ENCODE data around the gene ZNF638.
"Not testable (repeated sequence)": the region's sequence is repeated elsewhere in the genome, so short reads cannot be mapped to it uniquely, and the experiment has no call there.

The ZNF638 gene

DNA sequence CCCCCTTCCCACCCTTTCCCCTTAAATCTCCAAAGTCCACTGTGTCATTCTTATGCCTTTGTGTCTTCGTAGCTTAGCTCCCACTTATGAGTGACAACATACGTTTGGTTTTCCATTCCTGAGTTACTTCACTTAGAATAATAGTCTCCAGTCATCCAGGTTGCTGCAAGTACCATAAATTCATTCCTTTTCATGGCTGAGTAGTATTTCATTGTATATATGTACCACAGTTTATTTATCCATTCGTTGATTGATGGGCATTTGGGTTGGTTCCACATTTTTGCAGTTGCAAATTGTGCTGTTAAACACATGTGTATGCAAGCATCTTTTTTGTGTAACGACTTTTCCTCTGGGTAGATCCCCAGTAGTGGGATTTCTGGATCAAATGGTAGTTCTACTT lies 14.5 kb upstream of the ZNF638 start:
- Histone ChIP-seq H3K4me1 (ENCODE audit: control insufficient read depth, insufficient read depth, low read length) (no peaks in the 10 kb centered on the region), H3K36me3 (ENCODE audit: control insufficient read depth, insufficient read depth, low read length) (no peaks in the 10 kb centered on the region), H3K27me3 (ENCODE audit: control insufficient read depth, insufficient read depth, low read length) (no peaks in the 10 kb centered on the region), H3K9me3 (ENCODE audit: control insufficient read depth, low read length) (no peaks in the 10 kb centered on the region), H3K9ac (ENCODE audit: low read length) (no peak overlapping the region), H3K4me3 (ENCODE audit: low read length) (no peak overlapping the region)

DNA sequence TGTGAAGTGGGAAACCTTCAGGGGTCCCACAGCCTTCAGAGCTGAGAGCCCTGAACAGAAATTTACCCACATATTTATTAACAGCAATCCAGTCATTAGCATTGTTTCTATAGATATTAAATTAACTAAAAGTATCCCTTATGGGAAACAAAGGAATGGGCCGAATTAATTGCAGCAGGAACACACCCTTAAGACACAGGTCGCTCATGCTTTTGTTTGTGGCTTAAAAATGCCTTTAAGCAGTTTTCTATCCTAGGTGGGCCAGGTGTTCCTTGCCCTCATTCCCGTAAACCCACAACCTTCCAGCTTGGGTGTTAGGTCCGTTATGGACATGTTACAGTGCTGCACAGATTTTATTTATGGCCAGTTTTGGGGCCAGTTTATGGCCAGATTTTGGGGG lies 13.7 kb upstream of the ZNF638 start:
- H3K27me3 ChIP-seq (ENCODE audit: control insufficient read depth, insufficient read depth, low read length); H3K9ac ChIP-seq (ENCODE audit: low read length); H3K9me3 ChIP-seq (ENCODE audit: control insufficient read depth, low read length); H3K4me1 ChIP-seq (ENCODE audit: control insufficient read depth, insufficient read depth, low read length); H3K36me3 ChIP-seq (ENCODE audit: control insufficient read depth, insufficient read depth, low read length); H3K4me3 ChIP-seq (ENCODE audit: low read length): not testable (repeated sequence)

DNA sequence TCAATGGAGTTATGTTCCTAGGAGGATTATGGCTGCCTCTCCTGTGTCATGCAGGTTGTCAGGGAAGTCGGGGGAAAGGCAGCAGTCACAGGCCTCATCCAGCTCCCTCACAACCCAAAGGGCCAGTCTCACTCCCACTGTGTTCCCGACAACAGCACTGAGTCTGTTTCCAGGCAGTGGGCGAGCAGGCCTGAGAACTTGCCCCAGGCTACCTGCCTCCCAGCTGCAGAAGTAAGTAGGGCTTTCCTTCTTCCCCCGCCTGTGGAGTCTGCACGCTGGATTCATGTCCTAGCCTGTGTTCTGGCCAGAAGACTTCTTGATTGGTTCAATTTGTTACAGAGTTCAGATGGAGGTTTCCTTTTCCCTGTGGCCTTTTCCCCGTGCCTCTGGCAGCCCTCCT lies 8.2 kb upstream of the ZNF638 start:
- H3K4me3 ChIP-seq (ENCODE audit: low read length), result no peak overlapping the region
- no peaks in the 10 kb centered on the region for H3K27me3 ChIP-seq (ENCODE audit: control insufficient read depth, insufficient read depth, low read length)
- no peak overlapping the region for H3K9ac ChIP-seq (ENCODE audit: low read length)
- no peaks in the 10 kb centered on the region for H3K36me3 ChIP-seq (ENCODE audit: control insufficient read depth, insufficient read depth, low read length)
- no peaks in the 10 kb centered on the region for H3K4me1 ChIP-seq (ENCODE audit: control insufficient read depth, insufficient read depth, low read length)
- H3K9me3 ChIP-seq (ENCODE audit: control insufficient read depth, low read length), result no peaks in the 10 kb centered on the region

DNA sequence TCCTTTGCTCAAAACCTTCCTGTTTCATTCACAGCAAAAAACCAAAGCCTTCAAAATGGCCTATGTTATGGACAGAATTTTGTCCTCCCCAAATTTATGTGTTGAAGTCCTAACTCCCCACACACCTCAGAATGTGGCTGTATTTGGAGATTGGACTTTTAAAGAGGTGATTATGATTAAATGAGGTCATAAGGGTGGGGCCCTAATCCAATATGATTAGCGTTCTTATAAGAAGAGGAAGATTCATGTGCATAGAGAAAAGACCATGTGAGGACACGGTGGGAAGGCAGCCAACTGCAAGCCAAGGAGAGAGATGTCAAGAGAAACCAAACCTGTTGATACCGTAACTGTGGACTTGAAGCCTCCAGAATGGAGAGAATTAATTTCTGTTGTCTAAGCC lies 4.6 kb upstream of the ZNF638 start:
- Histone ChIP-seq H3K27me3 (ENCODE audit: control insufficient read depth, insufficient read depth, low read length) (no peaks in the 10 kb centered on the region), H3K36me3 (ENCODE audit: control insufficient read depth, insufficient read depth, low read length) (no peaks in the 10 kb centered on the region), H3K9me3 (ENCODE audit: control insufficient read depth, low read length) (no peaks in the 10 kb centered on the region), H3K9ac (ENCODE audit: low read length) (no peak overlapping the region), H3K4me1 (ENCODE audit: control insufficient read depth, insufficient read depth, low read length) (no peaks in the 10 kb centered on the region), H3K4me3 (ENCODE audit: low read length) (no peak overlapping the region)

DNA sequence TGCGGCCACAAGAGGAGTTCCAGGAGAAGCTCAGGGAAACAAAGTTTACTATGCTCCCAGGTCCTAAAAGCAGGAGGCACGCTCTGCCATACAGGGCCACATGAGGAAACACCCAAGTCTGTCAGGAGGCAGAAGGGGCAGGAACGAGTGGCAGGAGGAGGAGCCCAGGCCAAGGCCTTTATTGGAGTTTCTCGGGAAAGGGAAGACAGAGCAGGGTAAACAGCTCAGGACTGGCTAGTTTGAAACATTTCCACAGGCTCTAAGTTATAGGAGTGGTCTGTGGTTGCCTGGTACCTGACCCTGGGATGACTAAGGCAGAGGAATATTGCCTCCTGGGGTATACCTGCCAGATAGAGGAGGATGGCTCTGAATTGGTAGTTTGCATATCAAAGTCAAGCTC lies 3.7 kb upstream of the ZNF638 start:
- no peaks in the 10 kb centered on the region for H3K4me1 ChIP-seq (ENCODE audit: control insufficient read depth, insufficient read depth, low read length)
- H3K36me3 ChIP-seq (ENCODE audit: control insufficient read depth, insufficient read depth, low read length), result no peaks in the 10 kb centered on the region
- H3K9me3 ChIP-seq (ENCODE audit: control insufficient read depth, low read length), result no peaks in the 10 kb centered on the region
- no peak overlapping the region for H3K4me3 ChIP-seq (ENCODE audit: low read length)
- H3K27me3 ChIP-seq (ENCODE audit: control insufficient read depth, insufficient read depth, low read length), result no peaks in the 10 kb centered on the region
- H3K9ac ChIP-seq (ENCODE audit: low read length), result no peak overlapping the region

DNA sequence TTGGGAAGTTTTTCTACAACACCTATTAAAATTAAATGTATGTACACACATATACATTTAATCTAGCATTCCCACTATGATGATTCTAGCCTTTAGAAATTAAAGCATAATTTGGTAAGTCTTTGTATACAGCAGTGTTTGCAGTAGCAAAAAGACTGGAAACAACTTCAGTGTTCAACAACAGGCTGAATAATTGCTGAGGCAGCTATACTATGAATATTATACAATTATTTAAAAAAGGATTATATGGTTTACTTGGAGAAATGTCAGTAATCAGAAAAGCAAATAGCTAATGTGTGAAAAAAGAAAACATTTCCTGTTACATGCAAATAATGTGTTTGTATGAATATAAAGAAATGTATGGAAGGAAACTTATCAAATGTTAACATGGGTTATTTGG lies 1.4 kb upstream of the ZNF638 start:
- peaks cover 6% of the 10 kb centered on the region for H3K4me1 ChIP-seq (ENCODE audit: control insufficient read depth, insufficient read depth, low read length)
- H3K4me3 ChIP-seq (ENCODE audit: low read length), result no peak overlapping the region
- no peak overlapping the region for H3K9ac ChIP-seq (ENCODE audit: low read length)
- no peaks in the 10 kb centered on the region for H3K27me3 ChIP-seq (ENCODE audit: control insufficient read depth, insufficient read depth, low read length)
- no peaks in the 10 kb centered on the region for H3K9me3 ChIP-seq (ENCODE audit: control insufficient read depth, low read length)
- H3K36me3 ChIP-seq (ENCODE audit: control insufficient read depth, insufficient read depth, low read length), result no peaks in the 10 kb centered on the region

DNA sequence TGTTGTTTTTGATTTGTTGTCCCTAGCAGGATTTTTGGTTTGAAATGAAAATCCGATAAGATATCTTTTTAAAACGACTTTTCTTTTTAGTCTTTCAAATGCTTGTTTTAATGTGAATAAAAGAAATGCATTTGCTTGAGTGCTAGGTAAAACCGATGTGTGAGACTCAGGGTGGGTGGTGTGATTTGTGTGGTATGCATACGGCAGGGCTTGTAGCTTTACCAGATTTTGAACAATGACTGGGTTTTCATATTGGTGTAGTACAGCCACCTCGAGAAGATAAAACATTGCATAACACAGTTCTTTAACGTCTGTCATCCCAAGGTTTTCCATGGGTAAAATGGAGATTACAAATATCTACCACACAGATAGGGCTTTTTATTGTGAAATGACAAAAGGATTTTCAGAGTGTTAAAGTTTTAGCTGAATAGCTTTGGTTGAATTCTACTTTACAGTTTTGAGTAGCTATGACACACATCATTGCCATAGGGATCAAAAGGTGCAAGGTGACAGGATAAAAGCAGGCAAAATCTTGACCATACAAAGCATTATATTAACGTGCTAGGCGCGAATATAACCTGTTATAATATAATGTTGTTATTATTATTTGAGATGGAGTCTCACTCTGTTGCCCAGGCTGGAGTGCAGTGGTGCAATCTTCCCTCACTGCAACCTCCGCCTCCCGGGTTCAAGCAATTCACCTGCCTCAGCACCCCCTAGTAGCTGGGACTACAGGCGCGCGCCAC lies 824 bp upstream of the ZNF638 start:
- no peak overlapping the region for H3K9ac ChIP-seq (ENCODE audit: low read length)
- no peaks in the 10 kb centered on the region for H3K36me3 ChIP-seq (ENCODE audit: control insufficient read depth, insufficient read depth, low read length)
- H3K9me3 ChIP-seq (ENCODE audit: control insufficient read depth, low read length), result no peaks in the 10 kb centered on the region
- no peaks in the 10 kb centered on the region for H3K27me3 ChIP-seq (ENCODE audit: control insufficient read depth, insufficient read depth, low read length)
- peaks cover 6% of the 10 kb centered on the region for H3K4me1 ChIP-seq (ENCODE audit: control insufficient read depth, insufficient read depth, low read length)
- H3K4me3 ChIP-seq (ENCODE audit: low read length), result no peak overlapping the region

DNA sequence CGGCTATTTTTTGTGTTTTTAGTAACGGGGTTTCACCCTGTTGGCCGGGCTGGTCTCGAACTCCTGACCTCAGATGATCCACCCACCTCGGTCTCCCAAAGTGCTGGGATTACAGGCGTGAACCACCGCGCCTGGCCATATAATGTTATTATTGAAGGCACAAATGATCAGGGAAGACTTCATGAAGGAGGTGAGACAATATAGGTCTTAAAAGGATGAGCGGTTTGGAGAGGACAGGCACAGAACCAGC lies 326 bp upstream of the ZNF638 start:
- H3K36me3 ChIP-seq (ENCODE audit: control insufficient read depth, insufficient read depth, low read length); H3K9me3 ChIP-seq (ENCODE audit: control insufficient read depth, low read length); H3K4me3 ChIP-seq (ENCODE audit: low read length); H3K27me3 ChIP-seq (ENCODE audit: control insufficient read depth, insufficient read depth, low read length); H3K4me1 ChIP-seq (ENCODE audit: control insufficient read depth, insufficient read depth, low read length); H3K9ac ChIP-seq (ENCODE audit: low read length): not testable (repeated sequence)

DNA sequence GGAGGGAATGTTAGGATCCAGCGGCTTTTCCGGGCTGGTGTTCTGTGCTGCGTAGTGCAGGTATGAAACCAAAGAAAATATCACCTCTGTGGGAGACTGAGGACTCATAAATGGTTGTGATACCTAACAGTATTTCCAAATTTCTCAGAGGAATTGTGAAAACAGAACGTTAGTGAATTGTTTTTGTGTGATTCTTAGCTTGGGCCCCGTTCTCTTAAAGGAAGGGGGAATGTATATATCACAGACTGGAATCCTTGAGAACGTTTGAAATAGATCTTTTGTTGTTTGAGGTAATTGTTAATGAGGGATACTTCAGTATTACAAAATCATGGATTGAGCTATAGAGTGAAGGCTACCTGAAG lies 834 bp downstream of the ZNF638 start:
- Histone ChIP-seq H3K27me3 (ENCODE audit: control insufficient read depth, insufficient read depth, low read length) (no peaks in the 10 kb centered on the region), H3K9me3 (ENCODE audit: control insufficient read depth, low read length) (no peaks in the 10 kb centered on the region), H3K9ac (ENCODE audit: low read length) (peak overlapping the region; percentile 99), H3K4me3 (ENCODE audit: low read length) (peak overlapping the region; percentile 98), H3K4me1 (ENCODE audit: control insufficient read depth, insufficient read depth, low read length) (peaks cover 6% of the 10 kb centered on the region), H3K36me3 (ENCODE audit: control insufficient read depth, insufficient read depth, low read length) (no peaks in the 10 kb centered on the region)

DNA sequence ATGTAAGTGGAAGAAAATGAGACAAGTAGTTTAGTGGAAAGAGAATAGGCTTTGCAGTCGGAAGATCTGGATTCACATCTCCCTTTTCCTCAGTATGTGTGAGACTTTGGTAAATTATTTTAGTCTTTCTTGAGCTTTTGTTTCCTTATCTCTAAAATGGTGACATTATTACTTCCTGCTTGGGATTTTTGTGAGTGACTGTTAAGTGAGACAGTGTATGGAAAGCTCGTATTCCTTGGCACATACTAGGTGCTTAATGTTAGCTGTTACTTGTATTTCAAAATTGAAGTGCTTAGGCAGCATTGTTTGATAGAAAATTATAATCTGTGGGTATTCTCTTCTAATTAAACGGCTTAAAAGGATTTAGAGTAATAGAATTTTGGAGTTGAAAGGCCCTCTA lies 2.0 kb downstream of the ZNF638 start:
- no peaks in the 10 kb centered on the region for H3K36me3 ChIP-seq (ENCODE audit: control insufficient read depth, insufficient read depth, low read length)
- no peak overlapping the region for H3K9ac ChIP-seq (ENCODE audit: low read length)
- H3K9me3 ChIP-seq (ENCODE audit: control insufficient read depth, low read length), result no peaks in the 10 kb centered on the region
- peaks cover 6% of the 10 kb centered on the region for H3K4me1 ChIP-seq (ENCODE audit: control insufficient read depth, insufficient read depth, low read length)
- H3K4me3 ChIP-seq (ENCODE audit: low read length), result no peak overlapping the region
- H3K27me3 ChIP-seq (ENCODE audit: control insufficient read depth, insufficient read depth, low read length), result no peaks in the 10 kb centered on the region

DNA sequence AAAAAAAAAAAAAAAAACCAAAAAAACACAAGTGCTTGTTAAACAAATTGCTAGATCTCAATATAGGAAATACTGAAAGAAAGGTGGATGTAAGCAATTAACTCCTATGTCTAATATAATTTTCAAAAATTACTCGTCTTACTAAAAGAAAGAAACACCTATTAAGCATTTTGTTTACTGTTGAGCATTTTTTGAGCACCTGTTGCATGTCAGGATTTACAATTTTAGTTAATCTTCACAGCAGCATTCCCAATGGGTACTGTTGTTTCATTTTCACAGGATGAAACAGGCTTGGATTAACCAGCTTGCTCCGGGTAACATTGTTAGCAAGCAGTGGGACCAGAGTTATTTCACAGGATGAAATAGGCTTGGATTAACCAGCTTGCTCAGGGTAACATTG lies 4.8 kb downstream of the ZNF638 start:
- Histone ChIP-seq H3K36me3 (ENCODE audit: control insufficient read depth, insufficient read depth, low read length) (no peaks in the 10 kb centered on the region), H3K27me3 (ENCODE audit: control insufficient read depth, insufficient read depth, low read length) (no peaks in the 10 kb centered on the region), H3K4me3 (ENCODE audit: low read length) (no peak overlapping the region), H3K4me1 (ENCODE audit: control insufficient read depth, insufficient read depth, low read length) (peaks cover 10% of the 10 kb centered on the region), H3K9me3 (ENCODE audit: control insufficient read depth, low read length) (no peaks in the 10 kb centered on the region), H3K9ac (ENCODE audit: low read length) (no peak overlapping the region)

DNA sequence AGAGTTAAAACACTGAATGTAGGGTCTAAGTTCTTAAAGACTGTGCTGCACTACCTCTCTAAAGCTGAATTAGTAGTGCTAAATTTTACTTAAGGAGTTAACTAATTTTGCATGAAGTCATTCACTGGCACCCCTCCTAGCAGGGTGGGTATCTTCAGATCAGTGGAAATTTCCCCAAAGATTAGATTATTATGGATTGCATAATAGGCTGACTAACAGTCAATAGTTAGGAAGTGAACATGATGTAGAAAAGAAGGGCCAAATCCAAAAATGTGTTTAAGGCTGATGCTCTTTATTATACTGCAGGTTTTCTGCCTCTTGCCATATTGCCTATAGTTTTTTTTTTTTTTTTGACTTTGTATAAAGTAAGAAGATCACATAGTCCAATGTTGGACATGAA lies 5.2 kb downstream of the ZNF638 start:
- Histone ChIP-seq H3K9me3 (ENCODE audit: control insufficient read depth, low read length) (no peaks in the 10 kb centered on the region), H3K9ac (ENCODE audit: low read length) (no peak overlapping the region), H3K27me3 (ENCODE audit: control insufficient read depth, insufficient read depth, low read length) (no peaks in the 10 kb centered on the region), H3K4me3 (ENCODE audit: low read length) (no peak overlapping the region), H3K36me3 (ENCODE audit: control insufficient read depth, insufficient read depth, low read length) (no peaks in the 10 kb centered on the region), H3K4me1 (ENCODE audit: control insufficient read depth, insufficient read depth, low read length) (peaks cover 10% of the 10 kb centered on the region)

DNA sequence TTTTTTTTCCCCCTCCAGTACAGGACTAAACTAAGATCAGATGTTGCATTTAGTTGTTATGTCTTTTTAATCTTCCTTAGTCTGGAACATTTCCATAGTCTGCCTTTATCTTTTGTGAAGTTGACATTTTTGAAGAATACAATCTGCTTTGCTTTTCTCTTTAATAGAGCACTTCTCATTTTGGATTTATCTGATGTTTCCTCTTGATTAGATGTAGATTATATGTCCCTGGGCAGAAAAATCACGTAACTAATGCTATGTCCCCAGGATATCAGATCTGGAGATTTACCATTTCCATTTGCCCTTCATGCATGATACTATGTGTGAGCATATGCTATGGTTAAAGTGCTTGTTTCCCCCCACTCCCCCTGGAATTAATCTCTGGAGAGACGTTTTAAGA lies 6.2 kb downstream of the ZNF638 start:
- Histone ChIP-seq H3K9me3 (ENCODE audit: control insufficient read depth, low read length) (no peaks in the 10 kb centered on the region), H3K9ac (ENCODE audit: low read length) (no peak overlapping the region), H3K4me1 (ENCODE audit: control insufficient read depth, insufficient read depth, low read length) (peaks cover 10% of the 10 kb centered on the region), H3K27me3 (ENCODE audit: control insufficient read depth, insufficient read depth, low read length) (no peaks in the 10 kb centered on the region), H3K4me3 (ENCODE audit: low read length) (no peak overlapping the region), H3K36me3 (ENCODE audit: control insufficient read depth, insufficient read depth, low read length) (no peaks in the 10 kb centered on the region)
